Common myeloid progenitor, CD34-positive (primary cell): Measurements from ENCODE around the gene CDH22.

Experiments used
- CTCF ChIA-PET: fragments of 350-600 bp; sonication (Branson Sonifier 250); formaldehyde crosslinking; loops from one replicate; lab custom pipeline; 2021; ENCODE audit warnings: antibody characterized with exemption; lab: Charles Lee
- POLR2A ChIA-PET: fragments of 350-600 bp; sonication (Branson Sonifier 250); formaldehyde crosslinking; loops from one replicate; lab custom pipeline; 2021; ENCODE audit warnings: antibody characterized with exemption; lab: Charles Lee
- DNase-seq, 3 donors: peaks; one replicate each; pipeline versions ENCODE4 v3.0.0 to v3.0.0-alpha.2; 2013
- H3K27ac ChIP-seq, 2 experiments: 1 replicate in 1 of 2; 2 replicates in 1 of 2; pipeline ENCODE4 v1.7.0; 2013; ENCODE audit warnings: inconsistent platforms in 2 of 2, low read length in 2 of 2, mild to moderate bottlenecking in 2 of 2, low read depth in 1 of 2, moderate library complexity in 1 of 2; ENCODE audit not compliant: severe bottlenecking in 2 of 2, insufficient read depth in 1 of 2, poor library complexity in 1 of 2
- H3K27me3 ChIP-seq, 5 experiments: replicated peaks in 2 of 5; 1 replicate in 3 of 5; 2 replicates in 2 of 5; pipeline versions ENCODE4 v1.6.1 to v1.7.0; 2013; ENCODE audit warnings: low read length in 4 of 5, mild to moderate bottlenecking in 2 of 5, moderate library complexity in 2 of 5, inconsistent platforms in 1 of 5; ENCODE audit not compliant: insufficient read depth in 5 of 5, control insufficient read depth in 4 of 5
- H3K36me3 ChIP-seq, 4 experiments: 1 replicate in 2 of 4; 2 replicates in 2 of 4; pipeline versions ENCODE4 v1.6.1 to v1.7.0; 2013; ENCODE audit warnings: low read length in 3 of 4, control low read depth in 1 of 4, mild to moderate bottlenecking in 1 of 4; ENCODE audit not compliant: control insufficient read depth in 4 of 4, insufficient read depth in 4 of 4
- H3K4me1 ChIP-seq, 4 experiments: 1 replicate in 3 of 4; 2 replicates in 1 of 4; pipeline versions ENCODE4 v1.6.1 to v1.7.1; 2013; ENCODE audit warnings: low read length in 3 of 4, mild to moderate bottlenecking in 3 of 4, control low read depth in 1 of 4, inconsistent platforms in 1 of 4, moderate library complexity in 1 of 4; ENCODE audit not compliant: control insufficient read depth in 4 of 4, insufficient read depth in 4 of 4; ENCODE audit errors: control extremely low read depth in 1 of 4
- H3K4me3 ChIP-seq, 7 experiments: 1 replicate in 4 of 7; 2 replicates in 3 of 7; pipeline versions ENCODE4 v1.5.1 to v1.7.0; 2013; ENCODE audit warnings: mild to moderate bottlenecking in 7 of 7, low read length in 6 of 7, moderate library complexity in 6 of 7, inconsistent platforms in 2 of 7, low read depth in 2 of 7, control low read depth in 1 of 7; ENCODE audit not compliant: insufficient read depth in 4 of 7, control insufficient read depth in 1 of 7; ENCODE audit errors: extremely low read depth in 1 of 7
- H3K9me3 ChIP-seq, 5 experiments: 1 replicate in 4 of 5; 2 replicates in 1 of 5; pipeline versions ENCODE4 v1.6.1 to v1.7.1; 2013; ENCODE audit warnings: low read length in 4 of 5, mild to moderate bottlenecking in 2 of 5, inconsistent platforms in 1 of 5, low read depth in 1 of 5, moderate library complexity in 1 of 5; ENCODE audit not compliant: control insufficient read depth in 4 of 5, insufficient read depth in 2 of 5; ENCODE audit errors: control extremely low read depth in 1 of 5
- WGBS: methylation state at CpG from one replicate; pipeline ENCODE4 v1.1.5; 2013; ENCODE audit not compliant: insufficient coverage; 5-methylcytosine and 5-hydroxymethylcytosine counted together

Gene CDH22

GRCh38 chr20:46255440-46256104 lies 52.7 kb downstream of the CDH22 start:
- no peaks in the 10 kb centered on the region for H3K36me3 ChIP-seq
- POLR2A ChIA-PET = no interaction called here
- H3K4me3 ChIP-seq = no peak overlapping the region
- peaks cover 0 to 4% (median 0%) of the 10 kb centered on the region in 4 experiments for H3K4me1 ChIP-seq
- DNase-seq = peak in 2 of 3 donors; percentile 33 to 39
- 72% methylated on average over 6 of the region's 8 CpGs for WGBS
- CTCF ChIA-PET = no interaction called here
- no peak overlapping the region for H3K27ac ChIP-seq
- no peaks in the 10 kb centered on the region for H3K9me3 ChIP-seq
- H3K27me3 ChIP-seq = peaks cover 0 to 71% (median 18%) of the 10 kb centered on the region in 5 experiments

DNA sequence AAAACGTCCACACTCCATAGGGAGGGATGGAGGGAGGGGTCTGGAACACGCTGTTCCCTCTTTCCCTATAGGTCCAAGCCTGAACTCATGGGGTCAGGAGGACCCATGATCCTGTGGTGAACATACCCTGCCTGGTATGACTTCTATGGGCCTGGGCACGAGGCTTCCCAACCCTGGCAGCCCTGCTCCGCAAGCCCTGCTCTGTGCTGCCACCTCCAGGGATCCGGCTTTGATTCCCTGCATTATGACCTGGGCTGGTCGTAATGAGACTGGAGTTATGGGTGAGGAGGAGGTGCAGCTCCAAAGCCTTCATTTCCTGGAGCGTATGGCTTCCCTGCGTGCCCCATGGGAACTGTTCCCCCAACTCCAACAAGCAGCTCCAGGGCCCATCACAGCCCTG lies 54.9 kb downstream of the CDH22 start:
- H3K27ac ChIP-seq = no peak overlapping the region
- WGBS = 23% methylated on average over 4 of the region's 8 CpGs
- H3K27me3 ChIP-seq = peaks cover 6 to 80% (median 31%) of the 10 kb centered on the region in 5 experiments
- H3K9me3 ChIP-seq = no peaks in the 10 kb centered on the region
- peak in 1 of 3 donors; percentile 9 for DNase-seq
- ChIA-PET CTCF (no interaction called here), POLR2A (no interaction called here)
- no peak overlapping the region for H3K4me3 ChIP-seq
- H3K36me3 ChIP-seq = no peaks in the 10 kb centered on the region
- peaks cover 0 to 4% (median 0%) of the 10 kb centered on the region in 4 experiments for H3K4me1 ChIP-seq

DNA sequence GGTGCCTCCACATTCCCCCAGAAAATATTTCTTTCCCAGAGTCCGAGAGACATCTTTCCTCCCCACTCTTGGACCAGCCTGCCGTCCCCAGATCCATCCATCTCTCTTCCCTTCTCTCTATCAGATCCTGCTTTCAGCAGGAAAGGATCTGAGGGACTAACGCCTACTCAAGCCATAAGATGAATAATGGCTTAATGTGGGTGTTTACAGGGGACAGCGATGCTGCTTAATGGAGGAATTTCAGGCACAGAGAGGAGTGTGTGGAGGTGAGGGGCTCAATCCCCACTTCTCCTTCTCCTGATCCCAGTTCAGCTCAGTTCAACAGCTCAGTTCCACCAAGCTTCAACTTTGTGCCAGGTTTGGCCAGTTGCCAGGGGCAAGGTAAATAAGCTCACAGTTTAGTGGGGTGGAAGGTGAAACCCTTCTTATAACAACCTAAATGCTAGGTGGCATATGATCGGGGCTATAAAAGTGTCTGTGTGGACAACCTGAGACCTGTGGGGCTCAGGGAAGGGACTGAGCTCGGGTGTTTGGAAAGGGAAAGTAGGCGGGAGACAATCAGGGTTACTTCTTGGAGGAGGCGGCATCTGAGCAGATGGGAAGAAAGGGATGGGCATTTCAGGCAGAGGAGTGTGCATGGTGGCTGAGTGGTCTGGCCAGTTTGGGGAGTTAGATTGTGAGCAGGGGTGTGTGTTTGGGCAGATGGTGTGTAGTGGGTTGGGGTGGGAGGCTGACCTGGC lies 55.8 kb downstream of the CDH22 start:
- ChIA-PET CTCF (no interaction called here), POLR2A (no interaction called here)
- Histone ChIP-seq H3K27me3 (peaks cover 6 to 80% (median 37%) of the 10 kb centered on the region in 5 experiments), H3K36me3 (no peaks in the 10 kb centered on the region), H3K9me3 (no peaks in the 10 kb centered on the region), H3K4me1 (peaks cover 0 to 4% (median 0%) of the 10 kb centered on the region in 4 experiments), H3K4me3 (no peak overlapping the region), H3K27ac (no peak overlapping the region)
- DNase-seq = no peak
- 74% methylated on average over 5 of the region's 8 CpGs for WGBS

DNA sequence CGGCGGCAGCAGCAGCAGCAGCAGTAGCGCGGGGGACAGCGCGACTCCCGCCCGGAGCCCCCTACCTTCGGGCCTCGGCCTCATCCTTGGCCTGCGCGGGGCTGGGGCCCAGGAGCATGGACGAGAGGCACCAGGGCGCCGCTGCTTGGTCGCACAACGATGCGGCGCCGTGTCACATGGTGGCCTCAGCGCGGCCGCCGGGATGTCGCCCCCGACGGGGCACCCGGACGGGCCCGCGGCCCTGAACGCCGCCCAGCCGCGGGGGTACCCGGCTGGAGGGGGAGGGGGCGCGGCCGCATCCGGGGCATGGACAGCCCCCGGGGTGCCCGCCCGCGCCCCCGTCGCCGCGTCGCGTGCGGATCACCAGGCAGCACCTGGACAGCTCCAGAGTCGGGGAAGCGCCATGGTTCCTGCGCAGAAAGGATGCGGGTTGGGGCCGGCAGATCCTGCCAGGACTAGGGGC lies 57.1 kb downstream of the CDH22 start:
- Histone ChIP-seq H3K9me3 (no peaks in the 10 kb centered on the region), H3K36me3 (no peaks in the 10 kb centered on the region), H3K27ac (no peak overlapping the region), H3K4me3 (no peak overlapping the region), H3K27me3 (peaks cover 6 to 87% (median 37%) of the 10 kb centered on the region in 5 experiments), H3K4me1 (peaks cover 0 to 10% (median 3%) of the 10 kb centered on the region in 4 experiments)
- DNase-seq = peak in 2 of 3 donors; percentile 17 to 26
- 2% methylated on average over 53 of the region's 56 CpGs for WGBS
- ChIA-PET CTCF (interaction anchor here (1.7 kb wide), 1 partner anchor 76 kb away, joined by 3 read pairs; no protein-coding TSS in a partner anchor), POLR2A (no interaction called here)

DNA sequence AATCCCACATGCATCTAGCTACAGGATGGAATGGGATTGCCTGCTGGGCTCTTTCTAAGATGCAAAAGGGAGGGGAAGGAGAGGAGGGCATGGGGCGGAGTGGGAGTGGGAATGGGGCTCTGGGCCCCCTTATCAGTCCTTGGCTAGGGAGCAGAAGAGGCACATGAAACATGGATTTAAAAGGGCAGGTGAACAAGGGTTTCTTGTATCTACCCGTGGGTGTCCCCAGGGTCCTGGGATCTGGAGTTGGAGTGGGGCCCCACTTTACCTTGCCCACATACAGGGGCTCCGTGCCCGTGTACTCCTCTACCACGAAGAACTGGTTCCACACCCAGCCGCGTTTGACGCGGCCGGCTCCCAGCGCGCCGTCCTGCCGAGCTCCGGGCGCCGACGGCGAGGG lies 57.5 kb downstream of the CDH22 start:
- ChIA-PET CTCF (interaction anchor here (1.7 to 2.1 kb wide), 2 partner anchors 24 to 75 kb away, joined by 3 to 5 read pairs; no protein-coding TSS in a partner anchor), POLR2A (no interaction called here)
- Histone ChIP-seq H3K36me3 (no peaks in the 10 kb centered on the region), H3K9me3 (no peaks in the 10 kb centered on the region), H3K4me1 (peaks cover 0 to 10% (median 3%) of the 10 kb centered on the region in 4 experiments), H3K4me3 (no peak overlapping the region), H3K27ac (no peak overlapping the region), H3K27me3 (peaks cover 6 to 91% (median 37%) of the 10 kb centered on the region in 5 experiments)
- DNase-seq = no peak
- 6% methylated on average over 18 of the region's 19 CpGs for WGBS

DNA sequence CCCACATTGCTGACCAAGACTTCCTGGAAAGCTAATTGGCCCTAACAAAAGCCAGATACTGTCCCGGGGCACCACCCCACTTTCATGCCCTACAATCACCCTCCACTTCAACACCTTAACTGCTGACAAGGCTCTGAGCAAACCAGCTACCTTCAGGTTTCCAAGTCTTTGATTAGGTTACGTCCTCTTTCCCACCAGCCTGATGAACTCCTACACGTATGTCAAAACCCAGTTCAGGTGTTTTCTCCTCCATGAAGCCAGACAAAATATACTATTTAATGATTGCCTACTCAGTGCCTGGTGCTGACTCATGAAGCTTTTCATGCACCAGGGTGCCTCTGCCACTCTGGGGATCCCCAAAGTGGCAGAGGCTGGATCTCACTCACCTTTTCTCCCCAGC lies 58.6 kb downstream of the CDH22 start:
- peaks cover 0 to 6% (median 3%) of the 10 kb centered on the region in 4 experiments for H3K4me1 ChIP-seq
- ChIA-PET CTCF (interaction anchor here (0.8 to 2.1 kb wide), 2 partner anchors 11 to 23 kb away, joined by 3 to 5 read pairs; no protein-coding TSS in a partner anchor), POLR2A (no interaction called here)
- no peak overlapping the region for H3K4me3 ChIP-seq
- H3K27ac ChIP-seq = no peak overlapping the region
- WGBS = 80% methylated on average over 3 of the region's 3 CpGs
- no peaks in the 10 kb centered on the region for H3K9me3 ChIP-seq
- no peaks in the 10 kb centered on the region for H3K36me3 ChIP-seq
- no peak for DNase-seq
- peaks cover 6 to 99% (median 37%) of the 10 kb centered on the region in 5 experiments for H3K27me3 ChIP-seq
